Esophagus (tissue), 2 donors: ENCODE results near the gene SPATA31A5. TPM values are rescaled to one million over a fixed set of nuclear protein-coding genes. Genes with fewer than 3 reads are reported as not detected.
"Not testable (repeated sequence)": the region's sequence is repeated elsewhere in the genome, so short reads cannot be mapped to it uniquely, and the experiment has no call there.

Source experiments
- H3K27ac ChIP-seq, 2 donors: one replicate each; pipeline ENCODE4 v1.5.1; 2013; ENCODE audit warnings: low read depth in 2 of 2, mild to moderate bottlenecking in 2 of 2, inconsistent platforms in 1 of 2, low read length in 1 of 2, moderate library complexity in 1 of 2
- H3K27me3 ChIP-seq, 2 donors: one replicate each; pipeline ENCODE4 v1.6.1; 2013; ENCODE audit warnings: low read length in 2 of 2, control low read depth in 1 of 2, mild to moderate bottlenecking in 1 of 2; ENCODE audit not compliant: insufficient read depth in 2 of 2, control insufficient read depth in 1 of 2
- H3K36me3 ChIP-seq, 2 donors: one replicate each; pipeline ENCODE4 v1.6.1; 2013; ENCODE audit warnings: low read length in 1 of 2; ENCODE audit not compliant: control insufficient read depth in 2 of 2, insufficient read depth in 2 of 2
- H3K4me1 ChIP-seq, 2 donors: one replicate each; pipeline ENCODE4 v1.6.1; 2013; ENCODE audit warnings: low read length in 1 of 2; ENCODE audit not compliant: control insufficient read depth in 2 of 2, insufficient read depth in 2 of 2
- H3K4me3 ChIP-seq, 2 donors: one replicate each; pipeline ENCODE4 v1.5.1; 2013; ENCODE audit warnings: low read length in 2 of 2, mild to moderate bottlenecking in 2 of 2, low read depth in 1 of 2, moderate library complexity in 1 of 2
- H3K9me3 ChIP-seq, 2 donors: one replicate each; pipeline ENCODE4 v1.6.1; 2013; ENCODE audit warnings: mild to moderate bottlenecking in 2 of 2, low read depth in 1 of 2, low read length in 1 of 2, moderate library complexity in 1 of 2; ENCODE audit not compliant: control insufficient read depth in 2 of 2, insufficient read depth in 1 of 2
- WGBS, 2 donors: extraction: QIAGEN DNeasy Blood & Tissue Kit; methylation state at CpG; one replicate each; pipeline ENCODE4 v1.1.7; 2013; 5-methylcytosine and 5-hydroxymethylcytosine counted together
- polyA plus RNA-seq, 2 donors: library from polyadenylated mRNA; stranded (reverse); fragments of 200-250 nt; gene quantifications; one replicate each; pipeline ENCODE4 v1.2.3, GENCODE V29; 2013
- donor health status: healthy with polysubstance abuse.
- donor health status: Bipolar disorder and iron deficiency.

The SPATA31A5 gene
- not detected for polyA plus RNA-seq

DNA sequence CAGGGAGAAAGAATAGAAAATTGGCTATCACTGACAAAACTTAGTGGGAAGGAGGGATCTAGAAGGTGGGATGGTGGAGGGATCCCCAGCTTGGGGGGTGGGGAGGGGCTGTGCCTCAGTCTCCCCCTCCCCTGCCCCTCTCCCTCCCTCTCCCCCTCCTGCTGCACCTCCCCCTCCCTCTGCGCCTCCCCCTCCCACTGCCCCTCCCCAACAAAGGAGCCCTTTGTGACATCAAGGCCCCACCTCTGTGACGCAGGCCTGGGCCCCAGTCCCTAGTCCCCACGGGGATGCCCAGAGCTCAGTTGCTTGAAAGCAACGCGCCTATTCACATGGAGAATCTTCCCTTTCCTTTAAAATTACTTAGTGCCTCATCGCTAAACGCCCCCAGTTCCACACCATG, at the start of gene SPATA31A5:
SPATA31A5 (plus strand) TSS at position 301 of the 400 bp plus-strand sequence; CDS start at position 330, 29 bp downstream.
- H3K27me3 ChIP-seq, H3K9me3 ChIP-seq, H3K36me3 ChIP-seq, H3K4me1 ChIP-seq, H3K27ac ChIP-seq, H3K4me3 ChIP-seq: not testable (repeated sequence)
- no CpG with 5 or more reads among the region's 7 CpGs for WGBS, 2 donors

DNA sequence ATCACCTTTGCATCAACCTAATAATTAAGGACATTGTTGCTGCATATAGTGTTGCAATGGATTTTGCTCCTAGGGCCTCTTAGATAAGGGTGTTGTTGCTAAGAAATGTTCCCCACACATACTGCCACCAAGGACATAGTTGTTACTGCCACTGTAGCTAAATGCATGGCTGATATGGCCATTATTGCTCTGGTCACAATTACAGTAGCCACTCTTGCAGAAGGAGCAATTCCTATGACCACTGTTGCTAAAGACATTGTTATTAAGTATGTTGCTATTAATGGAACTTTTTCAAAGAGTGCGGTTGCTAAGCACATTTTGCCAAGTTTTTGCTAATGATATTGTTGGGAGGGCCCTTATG, 48.8 kb downstream of the SPATA31A5 start:
- not testable (repeated sequence) for H3K9me3 ChIP-seq, H3K36me3 ChIP-seq, H3K4me3 ChIP-seq, H3K4me1 ChIP-seq, H3K27ac ChIP-seq, H3K27me3 ChIP-seq
- WGBS, 2 donors: no CpG with 5 or more reads among the region's 1 CpG

DNA sequence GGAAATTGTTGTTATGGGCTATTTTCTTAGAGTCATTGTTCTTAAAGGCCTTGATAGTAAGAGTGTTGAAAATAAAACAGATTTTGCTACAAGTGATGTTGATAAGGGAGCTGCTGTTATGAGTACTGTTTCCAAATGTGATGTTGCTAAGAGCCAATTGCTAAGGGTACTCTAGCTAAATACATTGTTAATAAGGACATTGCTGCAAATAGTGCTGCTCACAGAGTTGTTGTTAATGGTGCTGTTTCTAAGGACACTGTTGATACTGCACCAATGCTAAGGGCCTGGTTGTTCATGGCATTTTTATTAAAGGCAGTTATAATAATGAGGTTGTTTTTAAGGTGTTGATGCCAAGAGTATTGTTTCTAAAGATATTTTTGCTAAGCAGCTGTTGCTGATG, 52.2 kb downstream of the SPATA31A5 start:
- H3K4me3 ChIP-seq, H3K9me3 ChIP-seq, H3K4me1 ChIP-seq, H3K27ac ChIP-seq, H3K36me3 ChIP-seq, H3K27me3 ChIP-seq: not testable (repeated sequence)
